Measurements from ENCODE around the gene LSM2. TPM values are rescaled to one million over a fixed set of nuclear protein-coding genes. Genes with fewer than 3 reads are reported as not detected.
"Not testable (repeated sequence)": the region's sequence is repeated elsewhere in the genome, so short reads cannot be mapped to it uniquely, and the experiment has no call there.

The LSM2 gene
- polyA plus RNA-seq, 1 donor (not counting 4 experiments of a cell fraction or from before 2014, with no cell fraction given): 46.5 TPM

- Histone ChIP-seq H3K9ac (ENCODE audit: control insufficient read depth, extremely low read depth, insufficient read depth, low read length) (peak overlapping the region; percentile 98), H3K27ac (ENCODE audit: control insufficient read depth, insufficient read depth, low read length) (peak overlapping the region; percentile 91), H3K36me3 (ENCODE audit: control insufficient read depth in 2 of 2, extremely low read depth in 1 of 2, insufficient read depth in 2 of 2, low read length in 2 of 2) (peaks cover 8 to 23% of the 10 kb centered on the region in 2 experiments), H3K4me1 (ENCODE audit: control insufficient read depth, extremely low read depth, insufficient read depth, low read length) (peaks cover 32% of the 10 kb centered on the region), H3K9me1 (ENCODE audit: control insufficient read depth, extremely low read depth, insufficient read depth, low read length) (no peaks in the 10 kb centered on the region), H3K27me3 (ENCODE audit: control insufficient read depth, extremely low read depth, insufficient read depth, low read length) (no peaks in the 10 kb centered on the region), H3K79me2 (ENCODE audit: control insufficient read depth, insufficient read depth, low read length) (peaks cover 33% of the 10 kb centered on the region), H3K4me3 (ENCODE audit: control insufficient read depth in 2 of 3, extremely low read depth in 1 of 3, insufficient read depth in 2 of 3, low read depth in 1 of 3, low read length in 3 of 3) (peak overlapping the region; percentile 78 to 90 (median 80)), H4K20me1 (ENCODE audit: control insufficient read depth, extremely low read depth, insufficient read depth, low read length) (no peaks in the 10 kb centered on the region), H3K9me3 (ENCODE audit: control insufficient read depth, low read depth, low read length) (no peaks in the 10 kb centered on the region), H3K4me2 (ENCODE audit: control insufficient read depth, extremely low read depth, insufficient read depth, low read depth, low read length) (peak overlapping the region; percentile 72), H2AFZ (ENCODE audit: control insufficient read depth, low read length) (peak overlapping the region; percentile 58)
- dilution Hi-C loops (cut with MboI; ENCODE audit: extremely low pct_ligation_motif_present, low sequenced_read_pairs): no loop called here
- DNase-seq (ENCODE audit: low read depth, low spot score) (no peak), FAIRE-seq (no peak)
- TF ChIP-seq EZH2 (IDR thresholded peaks at IDR 0.05; ENCODE audit: low read length) (no peak), CTCF (optimal IDR thresholded peaks at IDR 0.05 in 1 of 3, IDR thresholded peaks at IDR 0.05 in 1 of 3, conservative IDR thresholded peaks at IDR 0.05 in 1 of 3; ENCODE audit: extremely low read depth in 1 of 3, insufficient read depth in 2 of 3, low read length in 3 of 3) (no peak)
These were observed 11.7 kb downstream of the LSM2 start for GRCh38 chr6:31794866-31795615.

GRCh38 chr6:31794294-31794865, 12.4 kb downstream of the LSM2 start:
- Histone ChIP-seq H3K27me3 (ENCODE audit: control insufficient read depth, extremely low read depth, insufficient read depth, low read length) (no peaks in the 10 kb centered on the region), H2AFZ (ENCODE audit: control insufficient read depth, low read length) (no peak overlapping the region), H3K4me1 (ENCODE audit: control insufficient read depth, extremely low read depth, insufficient read depth, low read length) (peaks cover 32% of the 10 kb centered on the region), H3K9ac (ENCODE audit: control insufficient read depth, extremely low read depth, insufficient read depth, low read length) (peak overlapping the region; percentile 98), H3K27ac (ENCODE audit: control insufficient read depth, insufficient read depth, low read length) (peak overlapping the region; percentile 91), H3K9me1 (ENCODE audit: control insufficient read depth, extremely low read depth, insufficient read depth, low read length) (no peaks in the 10 kb centered on the region), H3K4me2 (ENCODE audit: control insufficient read depth, extremely low read depth, insufficient read depth, low read depth, low read length) (peak overlapping the region; percentile 72), H3K9me3 (ENCODE audit: control insufficient read depth, low read depth, low read length) (no peaks in the 10 kb centered on the region), H3K79me2 (ENCODE audit: control insufficient read depth, insufficient read depth, low read length) (peaks cover 35% of the 10 kb centered on the region), H3K4me3 (ENCODE audit: control insufficient read depth in 2 of 3, extremely low read depth in 1 of 3, insufficient read depth in 2 of 3, low read depth in 1 of 3, low read length in 3 of 3) (peak overlapping the region; percentile 78 to 90 (median 80)), H4K20me1 (ENCODE audit: control insufficient read depth, extremely low read depth, insufficient read depth, low read length) (no peaks in the 10 kb centered on the region), H3K36me3 (ENCODE audit: control insufficient read depth in 2 of 2, extremely low read depth in 1 of 2, insufficient read depth in 2 of 2, low read length in 2 of 2) (peaks cover 9 to 26% of the 10 kb centered on the region in 2 experiments)
- dilution Hi-C loops (cut with MboI; ENCODE audit: extremely low pct_ligation_motif_present, low sequenced_read_pairs): no loop called here
- FAIRE-seq (no peak), DNase-seq (ENCODE audit: low read depth, low spot score) (no peak)
- TF ChIP-seq EZH2 (IDR thresholded peaks at IDR 0.05; ENCODE audit: low read length) (no peak), CTCF (optimal IDR thresholded peaks at IDR 0.05 in 1 of 3, IDR thresholded peaks at IDR 0.05 in 1 of 3, conservative IDR thresholded peaks at IDR 0.05 in 1 of 3; ENCODE audit: extremely low read depth in 1 of 3, insufficient read depth in 2 of 3, low read length in 3 of 3) (no peak)

- H3K9me1 ChIP-seq (ENCODE audit: control insufficient read depth, extremely low read depth, insufficient read depth, low read length); H2AFZ ChIP-seq (ENCODE audit: control insufficient read depth, low read length); H3K9me3 ChIP-seq (ENCODE audit: control insufficient read depth, low read depth, low read length); DNase-seq (ENCODE audit: low read depth, low spot score); H4K20me1 ChIP-seq (ENCODE audit: control insufficient read depth, extremely low read depth, insufficient read depth, low read length); dilution Hi-C loops (cut with MboI; ENCODE audit: extremely low pct_ligation_motif_present, low sequenced_read_pairs); FAIRE-seq; H3K27me3 ChIP-seq (ENCODE audit: control insufficient read depth, extremely low read depth, insufficient read depth, low read length): not testable (repeated sequence)
- Histone ChIP-seq H3K4me1 (ENCODE audit: control insufficient read depth, extremely low read depth, insufficient read depth, low read length) (peaks cover 32% of the 10 kb centered on the region), H3K27ac (ENCODE audit: control insufficient read depth, insufficient read depth, low read length) (peak overlapping the region; percentile 91), H3K9ac (ENCODE audit: control insufficient read depth, extremely low read depth, insufficient read depth, low read length) (peak overlapping the region; percentile 98), H3K4me2 (ENCODE audit: control insufficient read depth, extremely low read depth, insufficient read depth, low read depth, low read length) (peak overlapping the region; percentile 72), H3K36me3 (ENCODE audit: control insufficient read depth in 2 of 2, extremely low read depth in 1 of 2, insufficient read depth in 2 of 2, low read length in 2 of 2) (peaks cover 10 to 29% of the 10 kb centered on the region in 2 experiments), H3K79me2 (ENCODE audit: control insufficient read depth, insufficient read depth, low read length) (peaks cover 38% of the 10 kb centered on the region), H3K4me3 (ENCODE audit: control insufficient read depth in 2 of 3, extremely low read depth in 1 of 3, insufficient read depth in 2 of 3, low read depth in 1 of 3, low read length in 3 of 3) (peak overlapping the region; percentile 78 to 90 (median 80))
These were observed 12.9 kb downstream of the LSM2 start for GRCh38 chr6:31793927-31794245.
